ENCODE results near the gene KPNA2.
"Not testable (repeated sequence)": the region's sequence is repeated elsewhere in the genome, so short reads cannot be mapped to it uniquely, and the experiment has no call there.

KPNA2 gene

GRCh38 chr17:68035523-68036303, at the start of gene KPNA2:
Gene KPNA2 (plus strand): TSS chr17:68035735. CDS start chr17:68037133, 1,398 bp downstream.
- peak; percentile 98 for DNase-seq (ENCODE audit: low spot score)

GRCh38 chr17:67990909-67991308, 44.6 kb upstream of the KPNA2 start:
- DNase-seq (ENCODE audit: low spot score): no peak

DNA sequence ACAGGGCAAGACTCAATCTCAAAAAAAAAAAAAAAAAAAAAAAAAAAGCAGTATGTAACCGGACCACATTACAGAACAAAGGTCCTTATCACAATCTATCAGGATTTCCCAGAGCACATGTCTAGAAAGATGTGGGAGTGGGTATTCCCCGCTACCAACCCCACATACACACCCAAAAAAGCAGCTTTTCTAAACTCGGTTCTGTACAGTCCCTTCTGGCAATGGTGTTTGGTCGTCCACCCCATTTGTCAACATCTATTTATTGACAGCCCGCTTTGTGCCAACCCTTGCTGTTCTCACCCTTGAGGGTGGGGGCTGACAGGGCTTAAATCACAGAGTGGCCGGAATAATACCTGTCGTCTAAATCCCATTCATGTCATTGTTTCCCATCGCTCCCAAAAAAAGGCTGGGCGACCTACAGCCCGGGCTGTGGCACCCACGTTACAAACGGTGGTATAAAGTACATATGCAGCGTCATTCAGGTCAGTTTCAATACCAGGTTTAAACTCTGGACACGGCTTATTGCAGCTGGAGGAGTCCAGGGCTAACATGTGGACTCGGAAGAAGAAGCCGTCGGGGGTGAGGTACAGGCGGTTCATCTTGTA, 42.9 kb upstream of the KPNA2 start:
- no peak for DNase-seq (ENCODE audit: low spot score)

- DNase-seq (ENCODE audit: low spot score): peak; percentile 86
Measured at GRCh38 chr17:67993153-67993997, 42.2 kb upstream of the KPNA2 start.

DNA sequence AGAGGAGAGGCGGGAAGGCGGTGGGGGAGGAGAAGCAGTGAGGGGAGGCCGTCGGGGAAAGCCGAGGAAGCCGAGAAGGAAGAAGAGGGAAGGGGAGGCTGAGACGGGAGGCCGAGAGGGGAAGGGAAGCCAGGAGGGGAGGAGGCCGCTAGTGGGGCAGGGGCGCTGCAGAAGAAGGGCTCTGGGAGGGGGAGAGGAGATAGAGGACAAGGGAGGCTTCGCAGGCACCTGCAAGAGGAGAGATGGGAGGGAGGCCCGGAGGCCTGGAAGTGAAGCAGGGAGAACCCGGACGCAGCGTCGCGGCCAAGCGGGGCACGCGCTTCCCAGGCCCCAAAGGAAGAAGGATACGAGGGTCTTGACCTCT, 41.6 kb upstream of the KPNA2 start:
- no peak for DNase-seq (ENCODE audit: low spot score)

GRCh38 chr17:67994817-67995569, 40.5 kb upstream of the KPNA2 start:
- DNase-seq (ENCODE audit: low spot score): no peak

- DNase-seq (ENCODE audit: low spot score): no peak
Measured at GRCh38 chr17:67995570-67996263, 39.8 kb upstream of the KPNA2 start.

DNA sequence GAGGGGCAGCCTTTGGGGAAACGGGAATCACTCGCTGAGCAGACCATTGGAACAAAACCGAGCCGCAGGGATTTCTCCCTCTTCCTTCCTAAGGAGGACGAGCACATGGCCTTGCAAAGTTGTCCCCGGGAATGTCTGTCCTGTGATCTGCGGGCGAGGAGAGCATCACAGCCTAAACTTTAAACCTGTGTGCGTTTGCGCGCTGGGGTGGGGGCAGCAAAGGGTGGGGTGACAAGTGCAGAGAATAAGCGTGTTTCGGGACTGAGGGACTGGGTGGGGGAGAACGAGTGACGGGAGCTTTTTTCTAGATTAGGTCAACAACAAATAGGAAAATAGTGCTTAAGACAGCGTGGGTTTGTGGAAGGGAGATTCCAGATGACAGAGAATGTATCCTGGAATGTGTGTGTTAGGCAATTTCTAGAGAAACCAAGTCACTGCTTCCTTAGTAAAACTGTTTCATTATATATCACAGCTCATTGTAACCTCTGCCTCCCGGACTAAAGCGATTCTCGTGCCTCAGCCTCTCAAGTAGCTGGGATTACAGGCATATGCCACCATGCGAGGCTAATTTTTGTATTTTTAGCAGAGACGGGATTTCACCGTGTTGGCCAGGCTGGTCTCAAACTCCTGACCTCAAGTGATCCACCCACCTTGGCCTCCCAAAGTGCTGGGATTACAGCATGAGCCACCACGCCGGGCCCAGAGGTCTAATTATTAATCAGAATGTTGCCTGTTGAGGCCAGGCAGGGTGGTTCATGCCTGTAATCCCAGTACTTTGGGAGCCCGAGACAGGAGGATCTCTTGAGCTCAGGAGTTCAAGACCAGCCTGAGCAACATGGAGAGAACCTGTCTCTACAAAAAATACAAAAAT, 39.0 kb upstream of the KPNA2 start, which contains the start of gene C17orf58:
TSS of gene C17orf58 (minus strand) at position 169 of the 871 bp plus-strand sequence. CDS start 271 bp downstream, outside the sequence.
- DNase-seq (ENCODE audit: low spot score): not testable (repeated sequence)

DNA sequence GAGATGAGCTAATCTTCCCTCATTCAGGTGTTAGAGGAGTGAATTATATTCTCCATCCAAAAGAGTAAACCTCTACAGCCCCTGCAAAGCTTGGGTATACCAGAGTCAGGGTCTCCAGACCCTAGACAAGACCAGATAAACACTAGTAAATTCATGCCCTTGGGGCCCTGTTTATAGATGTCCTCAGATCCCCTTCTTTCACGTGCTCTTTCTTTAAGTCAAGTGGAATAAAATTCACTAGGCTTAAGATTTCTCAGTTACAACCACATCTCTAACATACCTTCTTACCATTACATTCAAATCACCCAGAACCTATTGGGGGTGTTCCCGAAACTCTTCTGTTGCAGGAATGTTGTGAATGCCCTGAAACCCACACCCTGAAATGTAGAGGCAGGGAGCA, 37.1 kb upstream of the KPNA2 start:
- DNase-seq (ENCODE audit: low spot score): no peak

GRCh38 chr17:67999291-67999911, 36.1 kb upstream of the KPNA2 start:
- no peak for DNase-seq (ENCODE audit: low spot score)

- no peak for DNase-seq (ENCODE audit: low spot score)
Measured at GRCh38 chr17:68004201-68004600, 31.3 kb upstream of the KPNA2 start.

GRCh38 chr17:68006797-68007196, 28.7 kb upstream of the KPNA2 start:
- DNase-seq (ENCODE audit: low spot score): no peak

- DNase-seq (ENCODE audit: low spot score): peak; percentile 69
Measured at GRCh38 chr17:68011199-68011665, 24.3 kb upstream of the KPNA2 start.

GRCh38 chr17:68013385-68013784, 22.1 kb upstream of the KPNA2 start:
- no peak for DNase-seq (ENCODE audit: low spot score)

- DNase-seq (ENCODE audit: low spot score): no peak
Measured at GRCh38 chr17:68015081-68015723, 20.3 kb upstream of the KPNA2 start.

DNA sequence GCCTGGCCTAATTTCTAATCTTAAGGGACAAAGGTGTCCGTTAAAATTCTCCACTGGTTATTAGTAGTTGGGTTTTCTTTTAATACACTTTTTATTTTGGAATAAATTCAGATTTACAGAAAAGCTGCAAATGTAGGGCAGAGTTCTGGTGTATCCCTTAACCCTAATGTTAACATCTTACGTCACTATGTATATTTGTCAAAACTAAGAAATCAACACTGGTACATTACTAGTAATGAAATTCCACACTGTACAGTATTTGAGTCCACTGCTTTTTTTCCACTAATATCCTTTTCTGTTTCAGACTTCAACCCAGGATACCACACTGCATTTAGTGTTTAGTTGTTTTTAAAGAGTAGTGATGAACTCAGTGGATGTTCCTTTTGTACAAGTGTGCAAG, 18.7 kb upstream of the KPNA2 start:
- DNase-seq (ENCODE audit: low spot score): no peak

- not testable (repeated sequence) for DNase-seq (ENCODE audit: low spot score)
Measured at GRCh38 chr17:68018493-68018892, 17.0 kb upstream of the KPNA2 start.

DNA sequence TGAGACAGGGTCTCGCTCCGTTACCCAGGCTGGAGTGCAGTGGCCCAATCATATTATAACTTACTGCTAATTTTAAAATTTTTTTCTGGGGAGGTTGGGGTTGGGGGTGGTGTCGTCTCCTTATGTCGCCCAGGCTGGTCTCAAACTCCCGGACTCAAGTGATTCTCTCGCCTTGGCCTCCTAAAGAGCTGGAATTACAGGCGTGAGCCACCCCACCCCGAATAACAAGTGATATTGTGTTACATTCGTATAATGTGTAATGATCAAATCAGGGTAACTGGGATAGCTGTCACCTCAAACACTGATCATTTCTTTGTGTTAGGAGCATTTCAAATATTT, 16.2 kb upstream of the KPNA2 start:
- DNase-seq (ENCODE audit: low spot score): no peak

GRCh38 chr17:68019675-68020408, 15.7 kb upstream of the KPNA2 start:
- peak; percentile 95 for DNase-seq (ENCODE audit: low spot score)
